ENCODE measurements around the gene SYT3.

DNA sequence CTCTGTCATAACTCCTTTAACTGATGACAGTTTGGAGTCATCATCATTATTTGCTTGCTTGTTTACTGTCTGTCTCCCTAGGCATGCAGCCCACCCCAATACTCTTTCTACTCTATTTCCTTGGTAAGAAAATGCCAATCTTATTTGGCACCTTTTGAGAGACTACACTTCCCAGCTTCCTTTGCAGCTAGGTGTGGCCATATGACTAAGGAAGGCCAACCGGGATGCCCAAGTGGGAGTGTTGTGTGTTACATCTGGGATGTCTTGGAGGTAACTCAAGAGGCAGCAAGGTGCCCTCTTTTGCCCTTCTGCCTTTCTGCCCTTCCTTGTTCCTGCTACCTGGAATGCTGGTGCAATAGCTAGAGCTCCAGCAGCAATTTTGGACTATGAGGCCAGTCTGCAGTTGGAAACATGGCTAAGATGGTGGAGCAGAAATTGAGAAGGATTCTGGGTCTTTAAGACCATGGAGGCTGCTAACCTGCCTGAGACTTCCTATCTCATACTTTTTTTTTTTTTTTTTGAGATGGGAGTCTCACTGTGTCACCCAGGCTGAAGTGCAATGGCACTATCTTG is 37.0 kb upstream of the SYT3 start:
- TF ChIP-seq RFX5 (IDR thresholded peaks at IDR 0.05; ENCODE audit: borderline replicate concordance, low read depth, low read length): no peak
- TF ChIP-seq EZH2 (IDR thresholded peaks at IDR 0.05; ENCODE audit: low read depth, low read length, severe bottlenecking): no peak
- TF ChIP-seq MAX (IDR thresholded peaks at IDR 0.05): no peak
- TF ChIP-seq ATF3 (IDR thresholded peaks at IDR 0.05; ENCODE audit: insufficient read depth, low read depth, low read length): peak; percentile 35; the same call in 1 of the 2 replicates
- TF ChIP-seq EP300 (IDR thresholded peaks at IDR 0.05; ENCODE audit: borderline replicate concordance in 1 of 2, low read depth in 2 of 2, low read length in 2 of 2): no peak

All from H1 (cell line).